Esophagus muscularis mucosa (tissue), 3 donors: ENCODE data around the gene HDAC1.

Source experiments
- CTCF ChIP-seq, 3 experiments: fragments of 200-600 bp in 2 of 3; fragments of 450-650 bp in 1 of 3; sonication (generic) in 2 of 3; IDR thresholded peaks; one replicate each; pipeline ENCODE4 v1.5.1; 2017 to 2019; ENCODE audit warnings: antibody characterized with exemption in 3 of 3, mild to moderate bottlenecking in 2 of 3, moderate library complexity in 1 of 3
- POLR2A ChIP-seq: fragments of 450-650 bp; IDR thresholded peaks from one replicate; pipeline ENCODE4 v1.6.1; 2017; ENCODE audit warnings: antibody characterized with exemption, moderate library complexity, mild to moderate bottlenecking, low read depth

- TF ChIP-seq POLR2A (no peak), CTCF (IDR thresholded peaks at IDR 0.05) (no peak)
Observed at GRCh38 chr1:32303358-32303757, 11.5 kb downstream of the HDAC1 start.
